GM20431 (cell line): Measurements from ENCODE around the gene MAP3K4.

Experiments
- in situ Hi-C: fragments of 300-500 bp; cut with MseI, MboI; formaldehyde crosslinking; loops from one replicate; pipeline ENCODE4 v1.15.0; 2020; ENCODE audit warnings: low sequenced_read_pairs; ENCODE audit not compliant: unreplicated experiment

Gene MAP3K4

DNA sequence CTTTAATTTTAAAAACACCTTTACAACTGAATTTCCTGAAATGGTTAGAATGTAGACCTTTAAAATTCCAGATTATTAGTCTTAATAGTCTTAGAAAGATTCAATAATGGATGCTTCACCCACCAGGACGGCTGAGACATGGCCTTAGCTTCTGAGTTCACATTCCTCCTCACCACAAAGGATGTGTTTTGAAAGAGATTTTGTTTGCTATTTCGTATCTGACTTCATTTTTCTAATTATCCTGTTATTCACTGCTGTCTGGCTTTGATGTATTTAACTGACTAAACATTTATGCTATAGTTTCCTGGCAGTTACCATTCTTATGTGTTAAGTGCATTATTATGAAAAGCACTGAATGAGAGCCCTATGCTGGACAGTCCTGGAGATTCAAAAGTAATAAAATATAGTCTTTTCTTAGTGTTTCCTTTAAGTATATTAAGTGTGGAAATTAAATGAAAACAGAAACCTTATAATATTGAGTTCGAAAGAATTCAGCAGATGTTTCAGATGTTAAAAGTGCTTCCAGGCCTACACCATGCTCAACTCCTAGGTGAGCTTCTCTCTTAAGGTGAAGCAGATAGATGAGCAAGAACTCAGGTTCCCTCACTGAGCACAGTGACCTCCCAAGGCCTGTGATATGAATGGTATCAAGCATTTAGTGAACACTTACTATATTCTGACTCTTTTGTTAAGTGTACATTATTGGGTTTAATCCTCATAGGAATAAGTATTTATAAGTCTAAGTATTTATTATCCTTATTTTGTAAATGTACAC lies 40.3 kb downstream of the MAP3K4 start:
- in situ Hi-C loops: no loop called here

DNA sequence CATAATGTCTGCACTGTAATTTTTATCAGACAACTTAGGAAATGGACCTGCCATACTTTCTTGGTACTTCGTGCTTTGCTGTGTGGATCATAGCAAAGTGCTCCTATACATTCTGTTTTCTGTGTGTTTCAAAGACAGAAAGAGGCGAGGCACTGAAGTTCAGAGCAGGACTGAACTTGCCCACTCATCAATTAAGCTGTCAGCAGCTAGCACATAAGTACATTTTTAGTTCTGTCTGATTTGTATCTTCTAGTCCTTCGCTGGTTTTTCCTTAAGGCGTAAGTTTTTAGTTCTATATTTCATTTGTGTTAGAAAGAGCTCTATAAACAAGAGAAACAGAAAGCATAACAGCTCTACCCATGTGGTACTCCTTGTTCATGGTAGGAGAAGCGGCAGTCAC lies 42.1 kb downstream of the MAP3K4 start:
- in situ Hi-C loops: no loop called here

DNA sequence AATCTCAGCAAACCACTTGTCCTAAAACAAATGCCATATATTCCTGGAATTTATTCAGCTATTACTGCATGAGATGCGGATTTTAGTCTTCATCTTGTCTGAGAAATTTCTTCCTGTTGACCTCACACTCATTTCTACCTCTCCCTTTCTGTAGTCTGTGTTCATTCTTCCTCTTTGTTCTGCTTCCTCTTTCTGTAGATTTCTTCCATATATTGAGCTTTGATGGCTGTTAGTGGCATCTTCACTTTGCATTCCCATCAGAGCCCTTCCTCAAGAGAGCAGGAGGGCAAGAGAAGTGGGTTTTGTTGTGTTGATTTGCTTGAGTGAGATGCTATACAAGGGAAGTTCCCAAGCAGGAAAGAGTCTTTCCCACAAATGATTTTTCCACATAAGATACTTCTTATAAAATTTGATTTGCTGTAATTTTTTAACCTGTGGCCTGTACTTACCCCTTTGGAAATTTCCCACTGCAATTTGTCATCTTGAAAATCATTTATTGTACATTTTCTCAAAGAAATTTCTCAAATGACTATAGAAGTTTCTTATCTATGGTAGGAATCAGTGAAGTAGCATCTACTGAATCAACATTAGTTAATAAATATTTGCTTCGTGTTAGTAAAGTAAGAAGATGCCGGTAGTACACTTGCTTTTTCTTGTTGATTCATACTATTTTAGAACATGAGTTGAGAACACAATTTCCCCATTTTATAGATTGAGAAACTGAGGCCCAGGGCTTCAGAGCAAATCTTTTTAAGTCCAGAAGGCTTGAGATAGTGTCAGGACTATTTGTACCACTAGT lies 43.8 kb downstream of the MAP3K4 start:
- in situ Hi-C loops: no loop called here

DNA sequence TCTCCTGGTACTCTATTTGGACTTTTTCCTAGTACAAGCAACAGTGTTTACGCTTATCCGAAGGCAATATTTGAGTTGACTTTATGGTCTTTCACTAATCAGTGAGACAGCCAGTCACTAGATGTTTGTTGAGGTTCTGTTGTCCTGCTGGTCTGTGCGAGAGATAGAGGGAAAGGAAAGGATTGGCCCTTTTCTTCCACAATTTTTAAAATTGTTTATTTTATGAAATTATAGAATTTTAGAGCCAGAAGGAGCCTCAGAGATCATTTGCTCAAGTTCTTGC lies 44.4 kb downstream of the MAP3K4 start:
- in situ Hi-C loops: no loop called here

DNA sequence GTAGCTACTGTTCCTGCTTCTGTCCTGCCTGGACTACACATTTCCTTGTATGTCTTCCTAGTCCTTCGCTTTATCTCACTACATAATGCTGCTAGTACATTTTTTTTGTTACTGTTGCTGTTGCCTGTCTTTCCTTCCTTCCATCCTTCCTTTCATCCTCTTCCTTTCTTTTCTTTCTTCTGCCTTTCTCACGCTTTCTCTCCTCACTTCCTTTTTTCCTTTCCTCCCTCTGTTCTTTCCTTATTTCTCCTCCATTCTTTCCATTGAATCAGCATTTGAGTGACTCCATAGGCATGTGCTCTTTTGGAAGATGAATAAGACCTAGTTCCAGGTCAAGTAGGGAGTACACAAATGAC lies 46.3 kb downstream of the MAP3K4 start:
- in situ Hi-C loops: no loop called here

DNA sequence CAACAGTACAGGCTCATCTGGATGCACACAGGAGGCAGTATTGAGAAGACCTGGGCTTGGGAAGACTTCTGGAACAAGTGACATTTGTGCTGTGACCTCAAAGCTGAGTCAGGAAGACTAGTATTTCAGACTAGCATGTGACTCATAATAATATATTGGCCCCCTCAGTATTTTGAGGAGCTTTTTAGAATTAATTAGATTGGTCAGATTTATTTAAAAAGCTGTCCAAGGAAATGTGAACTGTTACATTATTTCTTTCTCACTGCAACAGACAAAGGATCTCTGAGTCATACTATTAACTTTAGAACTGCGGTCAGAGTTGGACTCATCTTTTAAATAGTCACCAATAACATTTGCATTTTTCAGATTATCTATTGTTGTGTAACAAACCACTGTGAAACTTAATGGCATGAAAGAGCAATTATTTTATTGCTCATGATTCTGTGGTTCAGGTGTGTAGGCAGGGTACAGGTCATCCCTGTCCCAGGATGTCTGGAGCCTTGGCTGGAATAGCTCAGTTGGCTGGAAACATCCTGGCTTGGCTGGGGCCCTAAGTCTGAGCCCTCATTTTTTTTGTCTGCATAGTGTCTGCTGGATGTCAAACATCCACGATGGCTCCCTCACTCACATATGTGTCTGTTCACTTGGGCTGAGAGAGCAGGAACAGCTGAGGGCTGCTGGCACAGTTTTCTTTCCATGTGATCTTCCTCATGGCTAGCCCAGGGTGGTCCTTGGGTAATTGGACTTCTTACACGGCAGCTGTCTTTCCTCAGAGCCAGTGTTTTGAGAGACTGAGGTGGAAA lies 46.9 kb downstream of the MAP3K4 start:
- in situ Hi-C loops: no loop called here

DNA sequence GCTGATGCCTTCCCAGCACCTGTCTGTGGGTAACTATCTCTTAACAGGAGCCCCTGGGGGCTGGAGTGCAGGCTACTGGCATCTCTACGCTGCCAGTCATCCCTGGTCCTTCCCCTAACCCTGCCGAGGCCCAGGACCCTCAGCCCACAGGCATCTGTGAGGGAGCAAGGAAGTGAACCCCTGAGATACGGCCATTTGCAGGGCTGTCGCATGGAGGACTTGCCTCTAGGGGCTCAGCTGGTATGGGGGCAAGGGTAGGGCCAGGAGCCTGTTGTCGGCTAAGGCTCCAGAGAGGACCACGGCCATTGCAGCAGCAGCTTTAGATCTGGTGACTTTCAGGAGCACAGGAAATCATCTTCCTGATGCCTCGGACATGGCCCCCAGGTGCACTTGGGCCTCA lies 49.7 kb downstream of the MAP3K4 start:
- in situ Hi-C loops: no loop called here

DNA sequence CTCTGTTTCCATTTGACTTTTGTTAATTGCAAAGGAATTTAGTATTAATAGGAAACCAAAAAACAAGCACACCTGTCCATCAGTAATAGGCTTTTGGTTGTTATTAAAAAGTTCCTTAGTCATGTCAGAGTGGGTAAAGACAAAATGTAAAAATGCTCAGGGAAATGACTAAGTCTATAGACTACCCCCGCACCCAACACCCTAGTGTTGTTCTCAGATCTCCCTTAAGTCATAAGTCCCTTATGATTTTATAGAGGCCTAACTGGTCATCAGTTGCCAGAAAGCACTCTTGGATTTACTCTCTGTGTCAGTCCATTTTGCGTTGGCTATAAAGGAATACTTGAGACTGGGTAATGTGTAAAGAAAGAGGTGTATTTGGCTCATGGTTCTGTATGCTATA lies 52.8 kb downstream of the MAP3K4 start:
- in situ Hi-C loops: no loop called here

DNA sequence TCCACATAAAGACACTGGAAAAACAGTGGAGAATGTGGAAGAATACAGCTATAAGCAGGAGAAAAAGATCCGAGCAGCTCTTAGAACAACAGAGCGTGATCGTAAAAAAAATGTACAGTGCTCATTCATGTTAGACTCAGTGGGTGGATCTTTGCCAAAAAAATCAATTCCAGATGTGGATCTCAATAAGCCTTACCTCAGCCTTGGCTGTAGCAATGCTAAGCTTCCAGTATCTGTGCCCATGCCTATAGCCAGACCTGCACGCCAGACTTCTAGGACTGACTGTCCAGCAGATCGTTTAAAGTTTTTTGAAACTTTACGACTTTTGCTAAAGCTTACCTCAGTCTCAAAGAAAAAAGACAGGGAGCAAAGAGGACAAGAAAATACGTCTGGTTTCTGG lies 57.1 kb downstream of the MAP3K4 start:
- in situ Hi-C loops: no loop called here

DNA sequence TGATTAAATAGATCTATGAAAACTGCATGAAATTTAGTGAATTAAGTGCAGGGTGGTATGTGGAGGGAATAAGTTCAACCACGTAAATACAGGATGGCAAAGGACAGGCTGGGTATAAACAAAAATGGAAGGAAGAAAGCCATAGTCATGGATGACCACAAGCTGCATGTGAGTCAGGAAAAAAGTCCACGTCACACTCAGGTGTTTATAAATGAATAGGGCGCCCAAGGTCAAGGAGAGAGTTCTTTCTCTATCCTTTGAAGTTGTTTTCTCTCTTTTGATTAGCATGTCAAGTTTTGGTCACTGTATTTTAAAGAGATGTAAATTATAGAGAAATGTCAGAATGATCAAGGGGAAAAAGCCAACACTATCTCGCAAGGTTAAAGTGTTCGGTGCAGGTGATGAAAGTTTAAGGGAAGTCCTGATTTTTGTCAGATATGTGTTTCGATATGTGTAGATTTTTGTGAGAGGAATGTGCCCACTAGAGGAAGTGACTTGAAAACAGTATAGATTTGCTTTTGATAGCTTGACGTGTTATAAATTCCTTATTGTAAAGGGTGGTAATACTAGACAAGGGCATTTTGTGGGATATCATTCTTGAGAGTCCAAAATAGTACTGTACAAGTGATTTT lies 58.7 kb downstream of the MAP3K4 start:
- in situ Hi-C loops: no loop called here

DNA sequence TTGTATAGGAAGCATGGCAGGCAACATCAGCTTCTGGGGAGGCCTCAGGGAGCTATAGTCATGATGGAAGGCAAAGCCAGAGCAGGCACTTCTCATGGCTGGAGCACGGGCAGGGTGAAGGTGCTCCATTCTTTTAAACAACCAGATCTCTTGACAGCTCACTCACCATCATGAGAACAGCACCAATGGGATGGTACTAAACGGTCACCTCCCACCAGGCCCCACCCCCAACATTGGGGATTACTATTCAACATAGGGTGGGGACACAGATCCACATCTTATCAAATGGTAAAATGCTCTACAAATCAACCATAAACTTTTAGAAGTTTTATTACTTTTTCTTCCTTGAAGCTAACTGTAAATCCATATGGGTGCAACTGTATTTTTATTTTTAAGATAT lies 61.5 kb downstream of the MAP3K4 start:
- in situ Hi-C loops: no loop called here

DNA sequence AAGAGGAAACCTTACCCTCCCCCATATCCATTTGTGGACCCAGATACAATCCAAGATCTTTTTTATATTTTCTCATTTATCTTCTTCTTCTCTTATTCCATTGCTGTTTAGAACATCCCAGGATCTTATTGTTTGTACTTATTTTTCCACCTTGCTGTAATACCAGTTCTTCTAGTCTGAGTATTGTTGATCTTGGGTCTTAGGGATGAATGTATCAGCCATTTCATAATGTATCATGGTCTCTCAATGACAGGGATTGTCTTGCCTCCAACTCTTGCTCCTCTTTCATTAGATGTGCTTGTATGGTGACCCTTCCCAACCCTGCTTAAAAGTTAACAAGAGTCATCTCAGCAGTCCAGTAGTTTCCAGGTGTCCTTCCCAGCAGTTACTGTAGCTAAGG lies 63.3 kb downstream of the MAP3K4 start:
- in situ Hi-C loops: no loop called here

DNA sequence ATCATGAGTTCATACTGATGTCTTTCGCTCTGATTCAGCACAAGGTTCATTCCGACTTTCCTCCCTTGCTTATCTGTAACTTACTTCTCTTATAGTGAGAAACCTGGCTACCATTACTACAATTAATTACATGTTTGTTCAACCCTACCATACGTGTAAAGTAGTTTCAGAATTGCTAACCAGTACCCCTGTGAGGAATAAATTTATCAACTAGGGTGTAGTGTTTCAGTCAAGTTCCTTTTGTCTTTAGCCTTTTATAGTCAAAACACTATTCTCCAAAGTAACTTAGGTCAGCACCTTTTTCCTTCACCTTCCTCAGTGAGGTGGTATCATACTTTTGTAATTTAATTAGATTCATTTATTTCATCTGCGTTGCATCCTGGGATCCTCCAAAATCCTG lies 64.9 kb downstream of the MAP3K4 start:
- in situ Hi-C loops: no loop called here

DNA sequence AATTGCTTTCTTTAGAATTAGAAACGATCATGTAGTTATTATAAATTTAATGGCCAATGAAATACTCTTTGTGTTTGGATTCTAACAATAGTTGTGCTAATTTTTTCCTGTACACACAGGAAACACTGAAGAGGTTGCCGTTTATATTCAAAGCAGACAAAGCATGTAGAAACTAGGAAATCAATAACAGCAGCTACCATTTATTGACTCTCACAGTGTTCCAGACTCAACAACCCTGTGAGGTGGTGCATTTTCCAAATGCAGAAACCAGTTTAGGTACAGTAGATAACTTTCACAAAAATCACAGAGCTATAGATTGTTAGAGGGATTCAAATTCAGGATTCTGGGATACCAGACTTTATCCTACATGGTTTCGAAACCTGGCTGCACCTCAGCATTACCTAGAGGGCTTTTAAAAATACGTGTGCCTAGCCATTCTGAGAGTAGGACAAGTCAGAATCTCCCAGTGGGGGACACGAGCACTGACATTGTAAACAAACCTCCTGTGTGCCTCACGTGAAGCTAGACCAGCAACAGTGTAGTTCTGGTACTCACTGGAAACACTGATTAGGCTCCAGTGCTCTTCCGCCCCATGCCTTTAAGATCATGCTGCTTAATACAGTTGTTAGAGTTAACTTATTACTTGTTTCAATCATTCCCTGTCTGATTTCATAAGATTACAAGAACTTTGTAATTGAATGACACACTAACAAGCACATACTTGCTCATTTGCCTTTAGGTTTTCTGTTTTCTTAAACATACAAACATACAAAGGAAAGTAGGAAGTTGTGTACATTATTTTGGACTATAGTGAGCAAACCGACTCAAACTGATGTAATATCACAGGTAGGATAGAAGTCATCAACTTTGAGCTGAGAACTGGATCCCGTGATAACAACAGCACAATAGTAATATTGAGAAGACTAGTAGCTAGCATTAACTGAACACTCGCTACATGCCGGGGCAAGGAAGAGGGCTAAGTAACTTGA lies 65.8 kb downstream of the MAP3K4 start:
- in situ Hi-C loops: no loop called here

DNA sequence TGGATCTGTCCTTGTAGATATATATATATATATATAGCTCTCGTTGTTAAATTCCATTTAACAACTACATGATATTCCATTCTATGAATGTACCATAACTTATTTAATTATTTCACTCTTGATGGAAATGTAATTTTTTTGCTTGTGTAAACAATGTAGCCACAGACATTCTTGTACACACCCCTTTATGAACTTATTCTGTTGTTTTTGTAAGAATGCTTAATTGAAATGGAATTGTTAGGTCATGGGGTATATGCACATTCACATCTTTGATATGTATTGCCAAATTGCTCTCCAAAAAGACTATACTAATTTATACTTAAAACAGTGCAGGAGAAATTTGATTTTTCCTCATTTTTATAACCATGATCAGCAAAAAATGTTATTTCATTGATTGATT lies 67.2 kb downstream of the MAP3K4 start:
- in situ Hi-C loops: no loop called here

DNA sequence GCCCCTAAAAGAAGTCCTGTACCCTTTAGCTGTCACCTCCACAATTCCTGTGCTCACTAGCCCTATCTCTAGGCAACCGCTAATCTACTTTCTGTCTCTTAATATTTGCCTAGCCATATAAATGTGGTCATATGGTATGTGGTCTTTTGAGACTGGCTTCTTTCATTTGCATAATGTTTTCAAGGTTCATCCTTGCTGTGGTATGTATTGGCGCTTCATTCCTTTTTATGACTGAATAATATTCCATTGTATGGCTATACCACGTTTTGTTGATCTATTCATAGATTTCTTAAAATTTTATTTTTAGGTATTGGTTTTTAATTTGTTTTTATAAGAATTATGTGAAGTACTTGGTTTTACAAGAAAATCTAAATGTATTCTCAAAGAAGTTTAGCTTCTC lies 70.0 kb downstream of the MAP3K4 start:
- in situ Hi-C loops: no loop called here

DNA sequence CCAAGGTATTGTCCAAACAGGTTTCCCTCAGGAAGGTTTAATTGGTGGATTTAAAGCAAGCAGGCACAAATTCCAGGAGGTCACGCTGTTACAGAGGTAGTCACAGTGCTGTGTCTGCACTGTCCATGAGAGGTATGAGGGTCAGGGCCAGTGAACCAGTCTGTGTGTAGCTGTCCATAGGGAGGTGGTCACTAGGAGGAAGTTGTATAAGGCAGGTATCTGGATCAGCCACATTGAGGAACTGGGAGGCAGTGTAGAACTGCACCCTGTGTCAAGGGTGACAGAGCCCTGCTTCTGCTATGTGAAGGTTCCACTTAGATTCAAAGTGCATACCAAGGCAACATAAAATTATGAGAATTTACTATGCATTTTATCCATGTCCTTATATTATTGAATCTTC lies 73.3 kb downstream of the MAP3K4 start:
- in situ Hi-C loops: no loop called here

DNA sequence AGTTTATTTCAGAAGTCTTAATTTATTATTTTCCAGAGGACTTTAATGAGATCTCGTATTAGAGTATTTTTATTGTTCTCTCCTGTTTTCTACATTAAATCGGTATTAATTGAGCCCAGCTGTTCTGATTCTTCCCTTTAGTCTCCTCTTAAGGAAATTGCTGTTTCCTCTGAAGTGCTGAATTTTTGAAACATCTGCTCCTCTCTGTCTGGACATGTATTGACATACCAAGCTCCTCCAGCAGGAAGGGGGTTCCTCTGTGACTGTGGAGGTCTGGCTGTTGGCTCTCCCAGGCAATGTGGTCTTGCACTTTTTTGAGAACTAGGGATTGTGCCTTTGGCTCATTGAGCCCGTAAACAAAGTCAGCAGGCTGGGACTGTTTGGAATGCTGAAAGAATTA lies 74.9 kb downstream of the MAP3K4 start:
- in situ Hi-C loops: no loop called here

DNA sequence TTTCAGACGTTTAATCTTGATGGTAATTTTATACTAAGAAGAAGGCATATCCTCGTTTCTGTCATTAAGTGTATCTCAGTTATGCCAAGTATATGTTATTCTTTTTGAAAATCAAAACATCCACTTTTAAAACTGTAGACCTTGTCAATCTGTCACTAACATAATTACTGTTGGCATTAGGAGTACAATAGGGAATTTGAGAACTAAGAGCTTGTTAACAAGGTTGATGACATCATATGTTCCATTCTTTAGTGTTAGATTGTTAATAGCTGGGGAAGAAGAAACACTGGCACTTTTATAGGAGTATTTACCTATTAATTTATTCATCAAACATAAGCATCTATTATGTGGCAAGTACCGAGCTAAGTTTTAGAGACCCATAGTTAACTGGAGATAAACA lies 76.2 kb downstream of the MAP3K4 start:
- in situ Hi-C loops: no loop called here

DNA sequence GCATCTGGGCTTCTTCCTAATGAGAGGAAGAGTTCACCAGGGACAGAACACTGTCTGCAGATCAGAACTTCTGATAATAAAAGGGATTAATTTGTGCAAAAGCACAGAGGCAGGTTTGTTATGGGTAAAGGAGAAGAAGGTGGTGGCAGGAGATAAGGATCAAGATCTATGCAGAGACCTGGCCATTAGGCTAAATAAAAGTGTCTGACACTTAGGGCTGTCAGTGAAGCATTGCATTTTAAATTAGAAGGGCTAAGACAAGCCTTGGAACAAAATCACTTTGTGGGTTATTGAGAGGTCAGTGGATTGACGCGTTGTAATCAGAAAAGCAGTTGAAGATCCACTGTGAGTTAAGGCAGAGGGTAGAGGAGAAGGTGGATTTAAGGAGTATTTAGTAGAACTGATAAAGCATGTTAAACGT lies 76.8 kb downstream of the MAP3K4 start:
- in situ Hi-C loops: no loop called here
